Mesothelial cell of epicardium (in vitro differentiated cells): ENCODE data around the gene TXNDC15. TPM values are rescaled to one million over a fixed set of nuclear protein-coding genes. Genes with fewer than 3 reads are reported as not detected.

ENCODE experiments used
- DNase-seq, 2 experiments: peaks; one replicate each; pipeline ENCODE4 v3.0.0; 2021; ENCODE audit warnings: low spot score in 2 of 2; ENCODE audit not compliant: unreplicated experiment in 2 of 2
- H3K27ac Mint-ChIP-seq: 2 replicates; pipeline ENCODE4 v1.8.0; 2021; ENCODE audit warnings: mixed read lengths
- H3K27me3 Mint-ChIP-seq: 2 replicates; pipeline ENCODE4 v1.8.0; 2021; ENCODE audit warnings: low read depth, mixed read lengths
- H3K36me3 Mint-ChIP-seq: 2 replicates; pipeline ENCODE4 v1.8.0; 2021; ENCODE audit warnings: mixed read lengths
- H3K4me1 Mint-ChIP-seq: 2 replicates; pipeline ENCODE4 v1.8.0; 2021; ENCODE audit warnings: mixed read lengths
- H3K4me3 Mint-ChIP-seq: 2 replicates; pipeline ENCODE4 v1.8.0; 2021; ENCODE audit warnings: mild to moderate bottlenecking, moderate library complexity, mixed read lengths
- H3K9me3 Mint-ChIP-seq: 2 replicates; pipeline ENCODE4 v1.8.0; 2021; ENCODE audit warnings: mixed read lengths
- CTCF ChIP-seq: fragments of 200-600 bp; sonication (generic); IDR thresholded peaks from one replicate; pipeline ENCODE4 v1.5.0; 2021; ENCODE audit warnings: antibody characterized with exemption; ENCODE audit not compliant: unreplicated experiment
- total RNA-seq: library from RNA; stranded (reverse); gene quantifications from 3 replicates; pipeline ENCODE4 v1.2.1, GENCODE V29; 2021

Gene TXNDC15
- total RNA-seq, 1 donor from 2014 or later, result 48.9 TPM

- H3K4me1 Mint-ChIP-seq, result peaks cover 23% of the 10 kb centered on the region
- no peaks in the 10 kb centered on the region for H3K9me3 Mint-ChIP-seq
- DNase-seq, result no peak
- no peaks in the 10 kb centered on the region for H3K27me3 Mint-ChIP-seq
- no peak overlapping the region for H3K4me3 Mint-ChIP-seq
- no peak for TF ChIP-seq CTCF
- peaks cover 10% of the 10 kb centered on the region for H3K36me3 Mint-ChIP-seq
- H3K27ac Mint-ChIP-seq, result peak overlapping the region; percentile 31
These were observed 37.4 kb downstream of the TXNDC15 start for GRCh38 chr5:134911285-134912206.

- Mint-ChIP-seq H3K27ac (no peak overlapping the region), H3K4me1 (peaks cover 20% of the 10 kb centered on the region), H3K27me3 (no peaks in the 10 kb centered on the region), H3K9me3 (no peaks in the 10 kb centered on the region), H3K36me3 (peaks cover 10% of the 10 kb centered on the region), H3K4me3 (no peak overlapping the region)
- DNase-seq, result no peak
- TF ChIP-seq CTCF, result no peak
These were observed 39.1 kb downstream of the TXNDC15 start for GRCh38 chr5:134913254-134913653.

GRCh38 chr5:134913795-134914194 is 39.6 kb downstream of the TXNDC15 start:
- Mint-ChIP-seq H3K27me3 (no peaks in the 10 kb centered on the region), H3K4me3 (no peak overlapping the region), H3K27ac (no peak overlapping the region), H3K9me3 (no peaks in the 10 kb centered on the region), H3K36me3 (peaks cover 10% of the 10 kb centered on the region), H3K4me1 (peaks cover 21% of the 10 kb centered on the region)
- no peak for TF ChIP-seq CTCF
- DNase-seq, result no peak

GRCh38 chr5:134917070-134917815 is 43.1 kb downstream of the TXNDC15 start:
- no peaks in the 10 kb centered on the region for H3K9me3 Mint-ChIP-seq
- no peaks in the 10 kb centered on the region for H3K27me3 Mint-ChIP-seq
- no peak for DNase-seq
- TF ChIP-seq CTCF, result no peak
- no peak overlapping the region for H3K27ac Mint-ChIP-seq
- H3K36me3 Mint-ChIP-seq, result peaks cover 9% of the 10 kb centered on the region
- no peak overlapping the region for H3K4me3 Mint-ChIP-seq
- H3K4me1 Mint-ChIP-seq, result peaks cover 6% of the 10 kb centered on the region

- Mint-ChIP-seq H3K4me3 (no peak overlapping the region), H3K27ac (no peak overlapping the region)
These were observed 44.7 kb downstream of the TXNDC15 start for GRCh38 chr5:134918861-134919260.

More at GRCh38 chr5:134918861-134919260, 44.7 kb downstream of the TXNDC15 start:
- Mint-ChIP-seq H3K27me3 (no peaks in the 10 kb centered on the region), H3K9me3 (no peaks in the 10 kb centered on the region), H3K36me3 (peaks cover 11% of the 10 kb centered on the region), H3K4me1 (peaks cover 6% of the 10 kb centered on the region)
- TF ChIP-seq CTCF, result no peak
- DNase-seq, result no peak
